Stomach (tissue), 9 donors: ENCODE measurements around the gene VSTM2B. TPM values are rescaled to one million over a fixed set of nuclear protein-coding genes. Genes with fewer than 3 reads are reported as not detected.

Source experiments
- DNase-seq, 2 donors: peaks; one replicate each; pipeline versions ENCODE4 v3.0.0 to v3.0.0-alpha.2; 2013 to 2019
- H3K27ac ChIP-seq, 5 donors: fragments of 200-600 bp in 4 of 5; sonication (generic) in 4 of 5; one replicate each; pipeline ENCODE4 v1.5.1; 2013 to 2019; ENCODE audit warnings: mild to moderate bottlenecking in 1 of 5, moderate library complexity in 1 of 5
- H3K27me3 ChIP-seq, 3 donors: fragments of 200-600 bp; sonication (generic); one replicate each; pipeline ENCODE4 v1.5.1; 2017 to 2019; ENCODE audit warnings: mixed run types in 1 of 3
- H3K36me3 ChIP-seq, 4 donors: fragments of 200-600 bp; sonication (generic); 1 replicate in 3 of 4; 2 replicates in 1 of 4; pipeline ENCODE4 v1.5.1; 2016 to 2019
- H3K4me1 ChIP-seq, 4 donors: fragments of 200-600 bp; sonication (generic); one replicate each; pipeline ENCODE4 v1.5.1; 2016 to 2019
- H3K4me3 ChIP-seq, 4 donors: fragments of 200-600 bp; sonication (generic) in 3 of 4; one replicate each; pipeline ENCODE4 v1.5.1; 2016 to 2019; ENCODE audit warnings: mild to moderate bottlenecking in 1 of 4
- H3K9me3 ChIP-seq, 4 donors: fragments of 200-600 bp; sonication (generic); one replicate each; pipeline ENCODE4 v1.5.1; 2016 to 2019
- EP300 ChIP-seq: sonication (generic); formaldehyde crosslinking; IDR thresholded peaks from one replicate; pipeline ENCODE4 v1.6.1; 2017; ENCODE audit warnings: antibody characterized with exemption
- POLR2A ChIP-seq, 4 donors: fragments of 450-650 bp; IDR thresholded peaks; one replicate each; pipeline ENCODE4 v1.6.1; 2016; ENCODE audit warnings: antibody characterized with exemption in 4 of 4, control low read depth in 2 of 4, mild to moderate bottlenecking in 1 of 4, moderate library complexity in 1 of 4
- POLR2AphosphoS5 ChIP-seq, 3 donors: sonication (generic); formaldehyde crosslinking; IDR thresholded peaks; one replicate each; pipeline ENCODE4 v1.6.1; 2016; ENCODE audit warnings: antibody characterized with exemption in 3 of 3
- WGBS, 5 donors: extraction: QIAGEN DNeasy Blood & Tissue Kit in 3 of 5; methylation state at CpG; one replicate each; pipeline versions ENCODE4 v1.1.5 to v1.1.7; 2013 to 2018; 5-methylcytosine and 5-hydroxymethylcytosine counted together
- intact Hi-C: fragments of 100-400 bp; cut with DNase I; formaldehyde crosslinking; loops from one replicate; pipeline ENCODE4 v1.15.1; 2023; ENCODE audit warnings: low total_unique reads
- polyA plus RNA-seq, 3 donors: library from polyadenylated mRNA; stranded (reverse); fragments of 200-250 nt; gene quantifications; one replicate each; pipeline ENCODE4 v1.2.3, GENCODE V29; 2013
- total RNA-seq, 5 donors: library from RNA; depleted of rRNA; stranded (reverse); fragments of >200 nt; gene quantifications; one replicate each; pipeline versions ENCODE4 v1.1.0 to v1.2.3, GENCODE V29; 2014 to 2016
- TF ChIP-seq, protein P1 (sequence below), 7 experiments: fragments of 450-650 bp in 4 of 7; fragments of 200-600 bp in 3 of 7; sonication (generic) in 3 of 7; IDR thresholded peaks; one replicate each; pipeline ENCODE4 v1.5.1; 2016 to 2019; ENCODE audit warnings: antibody characterized with exemption in 7 of 7, control low read depth in 2 of 7, mild to moderate bottlenecking in 1 of 7
- donor health status: healthy with polysubstance abuse.
- donor health status: Bipolar disorder and iron deficiency.
- donor health status: healthy.

The VSTM2B gene
- total and polyA plus RNA-seq, 8 donors, result not detected

DNA sequence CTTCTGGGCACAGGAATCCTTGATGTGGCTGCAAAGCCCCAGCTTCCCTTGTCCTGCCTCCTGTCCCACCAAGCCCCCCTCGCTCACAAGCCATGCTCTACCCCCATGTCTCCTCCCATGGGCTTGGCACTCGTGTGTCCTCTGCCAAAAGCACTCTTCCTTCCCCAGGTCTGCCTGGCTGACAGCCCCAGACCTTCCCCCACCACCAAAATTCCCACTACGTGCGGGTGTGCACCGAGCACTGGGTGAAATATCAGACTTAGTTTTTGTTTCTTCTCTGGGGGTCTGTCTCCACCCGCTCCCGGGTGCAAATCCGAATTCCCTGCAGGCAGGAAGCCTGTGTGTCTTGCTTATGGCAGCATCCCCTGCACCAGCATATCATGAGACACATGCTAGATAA is 5.9 kb upstream of the VSTM2B start:
- no peak for DNase-seq
- Histone ChIP-seq H3K4me3 (no peak overlapping the region), H3K9me3 (no peaks in the 10 kb centered on the region), H3K36me3 (no peaks in the 10 kb centered on the region), H3K27me3 (peaks cover 14 to 83% (median 20%) of the 10 kb centered on the region in 3 donors), H3K4me1 (peaks cover 0 to 5% (median 3%) of the 10 kb centered on the region in 4 donors), H3K27ac (no peak overlapping the region)
- intact Hi-C loops, result no loop called here
- WGBS, 5 donors, result 60 to 72% (median 66%) methylated on average over 8 of the region's 8 CpGs
- TF ChIP-seq EP300 (no peak), POLR2A (IDR thresholded peaks at IDR 0.05) (no peak), POLR2AphosphoS5 (IDR thresholded peaks at IDR 0.05) (no peak)
- TF ChIP-seq, protein P1, sequence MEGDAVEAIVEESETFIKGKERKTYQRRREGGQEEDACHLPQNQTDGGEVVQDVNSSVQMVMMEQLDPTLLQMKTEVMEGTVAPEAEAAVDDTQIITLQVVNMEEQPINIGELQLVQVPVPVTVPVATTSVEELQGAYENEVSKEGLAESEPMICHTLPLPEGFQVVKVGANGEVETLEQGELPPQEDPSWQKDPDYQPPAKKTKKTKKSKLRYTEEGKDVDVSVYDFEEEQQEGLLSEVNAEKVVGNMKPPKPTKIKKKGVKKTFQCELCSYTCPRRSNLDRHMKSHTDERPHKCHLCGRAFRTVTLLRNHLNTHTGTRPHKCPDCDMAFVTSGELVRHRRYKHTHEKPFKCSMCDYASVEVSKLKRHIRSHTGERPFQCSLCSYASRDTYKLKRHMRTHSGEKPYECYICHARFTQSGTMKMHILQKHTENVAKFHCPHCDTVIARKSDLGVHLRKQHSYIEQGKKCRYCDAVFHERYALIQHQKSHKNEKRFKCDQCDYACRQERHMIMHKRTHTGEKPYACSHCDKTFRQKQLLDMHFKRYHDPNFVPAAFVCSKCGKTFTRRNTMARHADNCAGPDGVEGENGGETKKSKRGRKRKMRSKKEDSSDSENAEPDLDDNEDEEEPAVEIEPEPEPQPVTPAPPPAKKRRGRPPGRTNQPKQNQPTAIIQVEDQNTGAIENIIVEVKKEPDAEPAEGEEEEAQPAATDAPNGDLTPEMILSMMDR (IDR thresholded peaks at IDR 0.05), result no peak

DNA sequence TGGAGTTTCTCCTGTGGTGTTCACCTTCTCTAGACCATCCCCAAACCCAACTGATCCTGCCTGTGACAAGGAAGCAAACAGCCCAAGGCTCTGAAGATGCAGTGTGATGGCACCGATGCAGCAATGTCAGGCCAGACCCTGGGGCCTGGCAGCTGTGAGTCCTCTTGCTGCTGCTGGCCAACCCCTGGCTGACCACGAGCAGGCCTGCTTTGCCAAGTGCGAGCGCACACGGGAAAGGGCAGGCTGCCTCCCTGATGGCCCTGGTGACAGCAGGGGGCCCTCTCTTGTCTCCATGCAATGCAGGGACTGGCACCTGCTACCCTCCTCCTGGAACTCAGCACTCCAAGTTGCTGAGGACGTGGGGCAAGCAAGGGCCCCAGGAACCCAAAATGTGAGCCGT is 5.4 kb upstream of the VSTM2B start:
- H3K27ac ChIP-seq, result no peak overlapping the region
- no peak for DNase-seq
- H3K27me3 ChIP-seq, result peaks cover 17 to 88% (median 24%) of the 10 kb centered on the region in 3 donors
- peaks cover 4 to 9% (median 8%) of the 10 kb centered on the region in 4 donors for H3K4me1 ChIP-seq
- H3K9me3 ChIP-seq, result no peaks in the 10 kb centered on the region
- intact Hi-C loops, result no loop called here
- no peaks in the 10 kb centered on the region for H3K36me3 ChIP-seq
- WGBS, 5 donors, result 34 to 58% (median 42%) methylated on average over 6 to 7 of the region's 7 CpGs
- TF ChIP-seq POLR2AphosphoS5 (IDR thresholded peaks at IDR 0.05) (no peak), EP300 (no peak), POLR2A (IDR thresholded peaks at IDR 0.05) (no peak)
- TF ChIP-seq, protein P1 (IDR thresholded peaks at IDR 0.05), result no peak
- H3K4me3 ChIP-seq, result no peak overlapping the region

DNA sequence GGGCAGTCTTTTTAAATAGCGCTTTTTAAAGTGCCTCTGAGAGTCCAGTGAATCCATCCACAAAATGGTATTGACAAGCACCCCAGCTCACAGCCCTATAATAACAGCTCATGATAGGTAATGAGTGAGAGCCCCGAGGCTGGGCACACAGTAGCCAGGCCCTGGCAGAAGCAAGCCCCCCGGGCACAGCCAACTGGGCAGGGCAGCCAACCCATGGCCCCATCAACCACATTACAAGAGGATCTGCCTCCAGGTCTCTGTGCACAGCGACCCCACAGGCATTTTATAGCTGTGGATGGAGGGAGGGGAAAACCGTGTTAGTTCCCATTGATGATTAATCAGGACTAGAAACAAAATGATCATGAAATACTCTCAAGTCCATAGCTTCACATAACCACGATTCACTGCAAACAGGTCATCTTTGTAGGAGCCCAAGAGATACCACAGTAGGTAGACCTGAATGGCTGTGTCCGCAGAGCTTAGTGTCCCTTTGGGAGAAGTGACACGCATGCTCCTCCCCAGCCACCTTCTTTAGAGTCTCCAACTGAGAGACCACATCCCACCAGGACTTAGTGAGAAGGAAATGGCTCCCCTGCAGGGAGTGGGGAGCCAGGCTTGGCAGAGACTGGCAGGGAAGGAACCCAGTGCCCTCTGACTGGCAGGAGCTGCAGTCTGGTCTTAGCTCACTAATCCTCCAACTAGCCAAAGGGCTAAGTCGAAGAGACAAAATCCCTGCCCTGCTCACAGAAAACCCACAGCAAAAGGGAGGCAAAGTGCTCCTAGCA is 4.3 kb upstream of the VSTM2B start:
- intact Hi-C loops, result no loop called here
- peaks cover 28 to 97% (median 35%) of the 10 kb centered on the region in 3 donors for H3K27me3 ChIP-seq
- WGBS, 5 donors, result 44 to 70% (median 64%) methylated on average over 9 of the region's 9 CpGs
- H3K4me1 ChIP-seq, result peaks cover 15 to 20% (median 18%) of the 10 kb centered on the region in 4 donors
- no peak overlapping the region for H3K27ac ChIP-seq
- no peak overlapping the region for H3K4me3 ChIP-seq
- H3K36me3 ChIP-seq, result no peaks in the 10 kb centered on the region
- TF ChIP-seq POLR2A (IDR thresholded peaks at IDR 0.05) (no peak), POLR2AphosphoS5 (IDR thresholded peaks at IDR 0.05) (no peak), EP300 (no peak)
- TF ChIP-seq, protein P1 (IDR thresholded peaks at IDR 0.05), result no peak
- no peaks in the 10 kb centered on the region for H3K9me3 ChIP-seq
- DNase-seq, result no peak

DNA sequence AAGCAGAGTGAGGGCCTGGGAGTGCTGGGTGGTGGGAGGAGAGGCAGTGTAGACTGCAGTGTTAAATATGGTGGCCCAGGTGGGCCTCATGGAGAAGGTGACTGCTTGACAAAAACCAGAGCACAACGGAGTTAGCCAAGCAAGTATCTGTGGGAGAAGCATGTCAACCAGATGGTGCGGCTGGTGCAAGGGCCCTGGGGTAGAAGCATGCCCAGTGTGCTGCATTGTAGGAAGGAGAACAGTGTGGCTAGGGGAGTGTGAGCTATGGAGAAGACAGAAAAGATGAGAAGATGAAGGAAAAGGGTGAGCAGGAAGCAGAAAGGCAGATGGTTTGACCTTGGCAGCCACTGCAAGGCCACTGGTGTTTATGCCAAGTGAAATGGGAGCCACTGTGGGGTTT is 2.2 kb upstream of the VSTM2B start:
- intact Hi-C loops, result no loop called here
- no peaks in the 10 kb centered on the region for H3K36me3 ChIP-seq
- peaks cover 45 to 99% (median 56%) of the 10 kb centered on the region in 3 donors for H3K27me3 ChIP-seq
- no peak for DNase-seq
- no peaks in the 10 kb centered on the region for H3K9me3 ChIP-seq
- WGBS, 5 donors, result 78 to 95% (median 90%) methylated on average over 2 of the region's 2 CpGs
- H3K4me1 ChIP-seq, result peaks cover 23 to 41% (median 39%) of the 10 kb centered on the region in 4 donors
- TF ChIP-seq POLR2AphosphoS5 (IDR thresholded peaks at IDR 0.05) (no peak), POLR2A (IDR thresholded peaks at IDR 0.05) (no peak), EP300 (no peak)
- TF ChIP-seq, protein P1 (IDR thresholded peaks at IDR 0.05), result no peak
- H3K4me3 ChIP-seq, result no peak overlapping the region
- no peak overlapping the region for H3K27ac ChIP-seq
